Endothelial cell of umbilical vein (primary cell): Measurements from ENCODE around the gene PEX10. TPM values are rescaled to one million over a fixed set of nuclear protein-coding genes. Genes with fewer than 3 reads are reported as not detected.

Experiments
- BruUV-seq: library from RNA; stranded (reverse); fragments of 400-500 nt; replicated peaks from 2 replicates; lab custom pipeline; 2021; lab: Mats Ljungman, UMichigan
- CTCF ChIA-PET: fragments of 300-600, 350-600 bp; sonication (Branson Sonifier 250); formaldehyde crosslinking; loops from one replicate; lab custom pipeline; 2021; ENCODE audit warnings: antibody characterized with exemption, inconsistent platforms; lab: Charles Lee
- POLR2A ChIA-PET: fragments of 300-600, 350-600 bp; sonication (Branson Sonifier 250); formaldehyde crosslinking; loops from one replicate; lab custom pipeline; 2021; ENCODE audit warnings: antibody characterized with exemption, inconsistent platforms; lab: Charles Lee
- DNase-seq: peaks from one replicate; pipeline ENCODE4 v3.0.0-alpha.2; 2011; ENCODE audit warnings: low read depth, low spot score
- FAIRE-seq: peaks from 2 replicates; lab custom pipeline; 2011; peaks lifted over from hg19 to GRCh38; lab: Jason Lieb, UNC
- H2AFZ ChIP-seq: 2 replicates; pipeline ENCODE4 v1.6.0; 2012; ENCODE audit warnings: low read depth, low read length, control low read depth, inconsistent platforms
- H3K27ac ChIP-seq: 2 replicates; pipeline ENCODE4 v1.5.1; 2011; ENCODE audit warnings: low read depth, mild to moderate bottlenecking, control low read depth, low read length, moderate library complexity; ENCODE audit not compliant: insufficient read depth
- H3K27me3 ChIP-seq, 2 experiments: 2 replicates each; pipeline versions ENCODE4 v1.6.0 to v1.6.1; 2011; ENCODE audit warnings: low read length in 2 of 2, mixed read lengths in 1 of 2; ENCODE audit not compliant: control insufficient read depth in 2 of 2, insufficient read depth in 2 of 2
- H3K36me3 ChIP-seq, 2 experiments: 2 replicates in 1 of 2; 3 replicates in 1 of 2; pipeline ENCODE4 v1.5.1; 2011; ENCODE audit warnings: low read length in 2 of 2, mild to moderate bottlenecking in 1 of 2, moderate library complexity in 1 of 2; ENCODE audit not compliant: control insufficient read depth in 2 of 2, insufficient read depth in 2 of 2; ENCODE audit errors: extremely low read depth in 1 of 2
- H3K4me1 ChIP-seq: 3 replicates; pipeline ENCODE4 v1.5.1; 2011; ENCODE audit warnings: mild to moderate bottlenecking, low read length; ENCODE audit not compliant: control insufficient read depth, insufficient read depth; ENCODE audit errors: extremely low read depth
- H3K4me2 ChIP-seq: 2 replicates; pipeline ENCODE4 v1.6.1; 2011; ENCODE audit warnings: low read length, control low read depth, mixed read lengths; ENCODE audit not compliant: insufficient read depth
- H3K4me3 ChIP-seq, 3 experiments: fragments of 200-600 bp in 1 of 3; sonication (generic), shearing (Covaris generic) in 1 of 3; replicated peaks in 1 of 3; 2 replicates each; pipeline ENCODE4 v1.5.1; 2011 to 2016; ENCODE audit warnings: control low read depth in 3 of 3, low read length in 3 of 3, mild to moderate bottlenecking in 2 of 3, inconsistent platforms in 1 of 3, low read depth in 1 of 3, moderate library complexity in 1 of 3; ENCODE audit not compliant: insufficient read depth in 1 of 3
- H3K79me2 ChIP-seq: 2 replicates; pipeline ENCODE4 v1.6.0; 2012; ENCODE audit warnings: low read length, inconsistent platforms; ENCODE audit not compliant: control insufficient read depth, insufficient read depth
- H3K9ac ChIP-seq: replicated peaks from 2 replicates; pipeline ENCODE3; 2011; ENCODE audit warnings: low read length, control low read depth; ENCODE audit not compliant: insufficient read depth; ENCODE audit errors: extremely low read depth
- H3K9me1 ChIP-seq: replicated peaks from 3 replicates; pipeline ENCODE4 v1.6.0; 2011; ENCODE audit warnings: mild to moderate bottlenecking, low read length; ENCODE audit not compliant: control insufficient read depth, insufficient read depth; ENCODE audit errors: extremely low read depth
- H3K9me3 ChIP-seq: replicated peaks from 2 replicates; pipeline ENCODE4 v1.5.1; 2012; ENCODE audit warnings: low read length, inconsistent platforms; ENCODE audit not compliant: control insufficient read depth, insufficient read depth
- H4K20me1 ChIP-seq: replicated peaks from 2 replicates; pipeline ENCODE3; 2011; ENCODE audit warnings: mild to moderate bottlenecking, low read length; ENCODE audit not compliant: control insufficient read depth, insufficient read depth; ENCODE audit errors: extremely low read depth
- CTCF ChIP-seq, 2 donors: IDR thresholded peaks; 1 replicate in 1 of 2; 2 replicates in 1 of 2; pipeline ENCODE4 v1.5.1; 2011; ENCODE audit warnings: low read length in 2 of 2, mild to moderate bottlenecking in 2 of 2, moderate library complexity in 2 of 2, control low read depth in 1 of 2, inconsistent platforms in 1 of 2, low read depth in 1 of 2; ENCODE audit not compliant: insufficient read depth in 1 of 2; ENCODE audit errors: extremely low read depth in 1 of 2
- EZH2 ChIP-seq: IDR thresholded peaks from 2 replicates; pipeline ENCODE4 v1.6.1; 2012; ENCODE audit warnings: borderline replicate concordance, low read depth, mild to moderate bottlenecking, moderate library complexity, low read length, inconsistent platforms; ENCODE audit not compliant: severe bottlenecking
- FOS ChIP-seq: IDR thresholded peaks from 2 replicates; pipeline ENCODE4 v1.6.1; 2011; ENCODE audit warnings: mild to moderate bottlenecking, low read length, moderate library complexity, borderline replicate concordance; ENCODE audit not compliant: insufficient read depth
- GATA2 ChIP-seq: IDR thresholded peaks from 2 replicates; pipeline ENCODE4 v1.7.0; 2011; ENCODE audit warnings: low read depth, mild to moderate bottlenecking, moderate library complexity, mixed read lengths, low read length; ENCODE audit not compliant: insufficient read length, insufficient read depth
- JUN ChIP-seq: IDR thresholded peaks from 2 replicates; pipeline ENCODE4 v1.6.1; 2011; ENCODE audit warnings: borderline replicate concordance, low read depth; ENCODE audit not compliant: insufficient read length, insufficient read depth
- MAX ChIP-seq: IDR thresholded peaks from 2 replicates; pipeline ENCODE4 v1.6.1; 2011; ENCODE audit not compliant: insufficient read depth, insufficient read length
- POLR2A ChIP-seq: IDR thresholded peaks from 2 replicates; pipeline ENCODE4 v1.6.1; 2012; ENCODE audit warnings: low read depth, mild to moderate bottlenecking, control low read depth, low read length
- dilution Hi-C: fragments of 300-500 bp; cut with MboI; formaldehyde crosslinking; loops from one replicate; pipeline ENCODE4 v1.15.0; 2019; ENCODE audit warnings: low sequenced_read_pairs; ENCODE audit not compliant: extremely low pct_ligation_motif_present
- intact Hi-C: fragments of 100-400 bp; cut with micrococcal nuclease; formaldehyde crosslinking; loops from one replicate; pipeline ENCODE4 v1.10.0; 2022
- polyA plus RNA-seq, 4 experiments: library from polyadenylated mRNA; depleted of rRNA in 3 of 4; stranded (reverse) in 3 of 4; unstranded in 1 of 4; fragments of >200 nt; gene quantifications; 2 replicates each; pipeline versions ENCODE4 v1.2.1 to v1.2.3, GENCODE V29; 2011 to 2012; ENCODE audit warnings: missing spikeins in 1 of 4
- total RNA-seq: library from RNA; stranded (reverse); gene quantifications from 2 replicates; pipeline ENCODE4 v1.2.3, GENCODE V29; 2021

Gene PEX10
- total and polyA plus RNA-seq, 2 donors (not counting 3 experiments of a cell fraction or from before 2014, with no cell fraction given): 25.1 to 26.7 TPM

GRCh38 chr1:2400576-2400909 lies 11.8 kb downstream of the PEX10 start:
- Histone ChIP-seq H3K79me2 (peaks cover 5% of the 10 kb centered on the region), H3K9me3 (no peaks in the 10 kb centered on the region), H3K4me1 (peaks cover 5% of the 10 kb centered on the region), H3K9me1 (no peaks in the 10 kb centered on the region), H3K27me3 (no peaks in the 10 kb centered on the region), H2AFZ (no peak overlapping the region), H3K4me2 (no peak overlapping the region), H4K20me1 (no peaks in the 10 kb centered on the region), H3K36me3 (peaks cover 26 to 71% of the 10 kb centered on the region in 2 experiments), H3K9ac (no peak overlapping the region), H3K4me3 (no peak overlapping the region), H3K27ac (no peak overlapping the region)
- ChIA-PET CTCF (no interaction called here), POLR2A (no interaction called here)
- DNase-seq (no peak), FAIRE-seq (no peak)
- TF ChIP-seq JUN (no peak), MAX (no peak), POLR2A (no peak), CTCF (IDR thresholded peaks at IDR 0.05; ENCODE audit: extremely low read depth in 1 of 2, insufficient read depth in 1 of 2, low read depth in 1 of 2, low read length in 2 of 2) (no peak), GATA2 (no peak), EZH2 (no peak), FOS (no peak)
- intact Hi-C loops: loop anchor here (10.0 kb wide), 1 partner anchor 1224 kb away; the partner anchor contains the start of gene TPRG1L
- dilution Hi-C loops: no loop called here
- no TSS peak for BruUV-seq
